Measurements from ENCODE around the gene GALNT18.

- TF ChIP-seq GABPA (IDR thresholded peaks at IDR 0.05 in 1 of 2, conservative IDR thresholded peaks at IDR 0.05 in 1 of 2): no peak
- no peak for TF ChIP-seq SP1 (IDR thresholded peaks at IDR 0.05)
- peak; percentile 80 for TF ChIP-seq CTCF (IDR thresholded peaks at IDR 0.05; ENCODE audit: low read depth, low read length, missing input control)
- TF ChIP-seq ATF3 (IDR thresholded peaks at IDR 0.05): no peak
- peak; percentile 75 to 86 for TF ChIP-seq RAD21 (IDR thresholded peaks at IDR 0.05)
- TF ChIP-seq YY1 (IDR thresholded peaks at IDR 0.05): no peak
- TF ChIP-seq HNF4A (conservative IDR thresholded peaks at IDR 0.05): no peak
- no peak for TF ChIP-seq TAF1 (conservative IDR thresholded peaks at IDR 0.05)
Observed at GRCh38 chr11:11265994-11266606, 355.7 kb downstream of the GALNT18 start.

All from liver (tissue), 3 donors.